Peyer's patch (tissue), 4 donors: ENCODE data around the gene ANO4.

Experiments used
- POLR2A ChIP-seq, 2 donors: fragments of 450-650 bp; IDR thresholded peaks; one replicate each; pipeline ENCODE4 v1.5.1; 2017; ENCODE audit warnings: antibody characterized with exemption in 2 of 2, mild to moderate bottlenecking in 2 of 2, moderate library complexity in 2 of 2
- TF ChIP-seq, protein P1 (sequence below), 6 experiments: fragments of 450-650 bp in 4 of 6; fragments of 200-600 bp in 2 of 6; sonication (generic) in 1 of 6; IDR thresholded peaks; one replicate each; pipeline ENCODE4 v1.5.1; 2017 to 2019; ENCODE audit warnings: antibody characterized with exemption in 6 of 6, mild to moderate bottlenecking in 3 of 6, moderate library complexity in 1 of 6

DNA sequence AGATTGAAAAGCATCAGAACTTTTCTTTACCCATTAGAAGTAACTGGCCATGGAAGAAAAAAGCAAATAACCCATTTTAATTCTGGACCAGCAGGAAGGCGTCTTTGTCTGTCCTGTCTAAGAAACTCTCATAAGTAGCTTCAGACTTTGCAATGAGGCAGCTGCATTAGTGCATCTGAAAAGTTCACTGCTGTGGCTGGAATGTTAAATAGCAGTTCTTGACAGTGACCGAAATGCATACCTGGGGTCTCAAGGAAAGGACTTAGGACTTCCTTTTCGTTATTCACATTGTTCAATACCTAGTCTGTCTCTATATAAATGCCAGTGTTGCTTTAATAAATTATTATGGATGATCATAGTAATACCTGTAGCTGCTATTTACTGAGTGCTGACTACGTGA, 125.9 kb downstream of the ANO4 start:
- TF ChIP-seq, protein P1, sequence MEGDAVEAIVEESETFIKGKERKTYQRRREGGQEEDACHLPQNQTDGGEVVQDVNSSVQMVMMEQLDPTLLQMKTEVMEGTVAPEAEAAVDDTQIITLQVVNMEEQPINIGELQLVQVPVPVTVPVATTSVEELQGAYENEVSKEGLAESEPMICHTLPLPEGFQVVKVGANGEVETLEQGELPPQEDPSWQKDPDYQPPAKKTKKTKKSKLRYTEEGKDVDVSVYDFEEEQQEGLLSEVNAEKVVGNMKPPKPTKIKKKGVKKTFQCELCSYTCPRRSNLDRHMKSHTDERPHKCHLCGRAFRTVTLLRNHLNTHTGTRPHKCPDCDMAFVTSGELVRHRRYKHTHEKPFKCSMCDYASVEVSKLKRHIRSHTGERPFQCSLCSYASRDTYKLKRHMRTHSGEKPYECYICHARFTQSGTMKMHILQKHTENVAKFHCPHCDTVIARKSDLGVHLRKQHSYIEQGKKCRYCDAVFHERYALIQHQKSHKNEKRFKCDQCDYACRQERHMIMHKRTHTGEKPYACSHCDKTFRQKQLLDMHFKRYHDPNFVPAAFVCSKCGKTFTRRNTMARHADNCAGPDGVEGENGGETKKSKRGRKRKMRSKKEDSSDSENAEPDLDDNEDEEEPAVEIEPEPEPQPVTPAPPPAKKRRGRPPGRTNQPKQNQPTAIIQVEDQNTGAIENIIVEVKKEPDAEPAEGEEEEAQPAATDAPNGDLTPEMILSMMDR (IDR thresholded peaks at IDR 0.05), result no peak
- TF ChIP-seq POLR2A (IDR thresholded peaks at IDR 0.05), result no peak
